K562 (cell line): ENCODE data around the gene C21orf58. TPM values are rescaled to one million over a fixed set of nuclear protein-coding genes. Genes with fewer than 3 reads are reported as not detected.
A peak's percentile ranks its signal among the peaks of the same experiment; 100 is the strongest.

Experiments
- CHD2 ChIP-seq: IDR thresholded peaks from 2 replicates; pipeline ENCODE4 v1.6.1; 2011; ENCODE audit warnings: low read depth, low read length
- ERF ChIP-seq: fragments of 450-650 bp; formaldehyde crosslinking; IDR thresholded peaks from 2 replicates; pipeline ENCODE4 v1.4.0; 2020; ENCODE audit warnings: mild to moderate bottlenecking, mixed read lengths
- ETS2 ChIP-seq: IDR thresholded peaks from 2 replicates; pipeline ENCODE4 v1.6.1; 2016; ENCODE audit warnings: borderline replicate concordance, missing genetic modification characterization, mild to moderate bottlenecking, moderate library complexity, missing compliant biosample characterization; ENCODE audit not compliant: poor library complexity, severe bottlenecking
- FOS ChIP-seq: IDR thresholded peaks from 3 replicates; pipeline ENCODE4 v1.6.1; 2011; ENCODE audit not compliant: insufficient read length; ENCODE audit errors: extremely low read depth
- FUS ChIP-seq: fragments of 200-400 bp; formaldehyde crosslinking; optimal IDR thresholded peaks from 2 replicates; pipeline ENCODE3; 2017; ENCODE audit warnings: low read depth, low read length
- HMBOX1 ChIP-seq: sonication (generic); IDR thresholded peaks from 2 replicates; pipeline ENCODE4 v1.6.1; 2016
- NFRKB ChIP-seq: fragments of 450-650 bp; IDR thresholded peaks from 2 replicates; pipeline ENCODE4 v1.6.1; 2016; ENCODE audit warnings: low read depth
- RAD21 ChIP-seq, 2 experiments: fragments of 250-450 bp in 1 of 2; fragments of 450-650 bp in 1 of 2; sonication (Bioruptor Pico) in 1 of 2; formaldehyde crosslinking in 1 of 2; IDR thresholded peaks in 1 of 2; conservative IDR thresholded peaks in 1 of 2; 2 replicates each; pipeline versions ENCODE4 v1.4.0 to v1.8.0; 2020 to 2022; ENCODE audit warnings: mild to moderate bottlenecking in 2 of 2, moderate library complexity in 1 of 2
- RBM25 ChIP-seq: fragments of 200-400 bp; formaldehyde crosslinking; IDR thresholded peaks from 2 replicates; pipeline ENCODE4 v1.6.1; 2018; ENCODE audit warnings: low read length, low read depth, moderate library complexity; ENCODE audit not compliant: severe bottlenecking
- RBM34 ChIP-seq: fragments of 200-400 bp; formaldehyde crosslinking; IDR thresholded peaks from 2 replicates; pipeline ENCODE4 v1.6.1; 2018; ENCODE audit warnings: low read length, borderline replicate concordance; ENCODE audit not compliant: insufficient read depth
- SRSF7 ChIP-seq: fragments of 200-400 bp; formaldehyde crosslinking; optimal IDR thresholded peaks from 2 replicates; pipeline ENCODE3; 2017; ENCODE audit warnings: mild to moderate bottlenecking, low read depth, low read length
- TAL1 ChIP-seq: fragments of 450-650 bp; IDR thresholded peaks from 2 replicates; pipeline ENCODE4 v1.6.1; 2016; ENCODE audit warnings: mild to moderate bottlenecking
- TOE1 ChIP-seq, 2 experiments: fragments of 450-650 bp in 1 of 2; sonication (generic) in 1 of 2; formaldehyde crosslinking in 1 of 2; IDR thresholded peaks; 2 replicates each; pipeline versions ENCODE4 v1.7.1 to v1.8.0; 2016 to 2022; ENCODE audit warnings: borderline replicate concordance in 2 of 2, mild to moderate bottlenecking in 2 of 2, antibody characterized with exemption in 1 of 2, inconsistent platforms in 1 of 2, low read depth in 1 of 2, missing genetic modification reagents in 1 of 2, moderate library complexity in 1 of 2
- XRCC3 ChIP-seq: fragments of 450-650 bp; IDR thresholded peaks from 2 replicates; pipeline ENCODE4 v1.6.1; 2017; ENCODE audit warnings: mild to moderate bottlenecking, moderate library complexity
- ZBTB33 ChIP-seq: sonication (generic); formaldehyde crosslinking; IDR thresholded peaks from 2 replicates; pipeline ENCODE4 v1.8.1; 2023; ENCODE audit warnings: mild to moderate bottlenecking, missing genetic modification reagents
- ZBTB9 ChIP-seq: fragments of 450-650 bp; formaldehyde crosslinking; IDR thresholded peaks from 2 replicates; pipeline ENCODE4 v1.4.0; 2020; ENCODE audit warnings: mild to moderate bottlenecking, moderate library complexity
- ZEB2 ChIP-seq: fragments of 450-650 bp; IDR thresholded peaks from 2 replicates; pipeline ENCODE4 v1.6.1; 2016
- ZNF274 ChIP-seq: IDR thresholded peaks from 2 replicates; pipeline ENCODE4 v1.6.1; 2011; ENCODE audit warnings: low read depth, mild to moderate bottlenecking, low read length, moderate library complexity, borderline replicate concordance
- ZNF717 ChIP-seq: fragments of 250-450 bp; sonication (Bioruptor Pico); IDR thresholded peaks from 2 replicates; pipeline ENCODE4 v1.5.0; 2021
- polyA plus RNA-seq, 8 experiments: library from polyadenylated mRNA; depleted of rRNA in 4 of 8; stranded (reverse) in 5 of 8; unstranded in 3 of 8; fragments of >200 nt; fragmentation: Nextera tagmentation in 2 of 8; fragmentation: Illumina TruSeq in 1 of 8; extraction: Ambion mirVana in 2 of 8; extraction: Trizol in 1 of 8; gene quantifications; 2 replicates each; pipeline versions ENCODE4 v1.2.1 to v1.2.3, GENCODE V29; 2011 to 2014; ENCODE audit warnings: inconsistent platforms in 1 of 8, missing spikeins in 1 of 8
- total RNA-seq, 7 experiments: library from RNA; depleted of rRNA in 6 of 7; stranded (reverse); fragments of >200 nt in 6 of 7; fragmentation: Illumina TruSeq in 2 of 7; extraction: Trizol in 2 of 7; gene quantifications; 2 replicates each; pipeline versions ENCODE4 v1.2.1 to v1.2.3, GENCODE V29; 2011 to 2021; ENCODE audit warnings: low replicate concordance in 1 of 7
- TF ChIP-seq, protein P1 (sequence below): fragments of 450-650 bp; IDR thresholded peaks from 2 replicates; pipeline ENCODE4 v1.6.1; 2016; ENCODE audit warnings: mild to moderate bottlenecking
- TF ChIP-seq, protein P2 (sequence below): fragments of 450-650 bp; IDR thresholded peaks from 2 replicates; pipeline ENCODE4 v1.6.1; 2016; ENCODE audit warnings: missing biosample characterization, missing genetic modification characterization

The C21orf58 gene
- total and polyA plus RNA-seq, 9 of the 15 experiments (the other 6 are each of a cell fraction or from before 2014, with no cell fraction given) = 1.2 to 30.5 (median 12.4) TPM

- TF ChIP-seq RBM34 (no peak), TAL1 (no peak), NFRKB (no peak), ZNF717 (CRISPR knock-in tag) (no peak), RBM25 (no peak), RAD21 (CRISPR knock-in tag; conservative IDR thresholded peaks at IDR 0.05 in 1 of 2, IDR thresholded peaks at IDR 0.05 in 1 of 2) (peak in 1 of 2 experiments; percentile 19; a peak in 1 of 4 replicates), ZBTB33 (CRISPR knock-in tag) (no peak), ETS2 (tag) (no peak), SRSF7 (no peak), ERF (no peak), FUS (no peak), ZBTB9 (CRISPR knock-in tag) (no peak), FOS (no peak), CHD2 (no peak), HMBOX1 (no peak), XRCC3 (no peak), ZNF274 (no peak), TOE1 (IDR thresholded peaks at IDR 0.05; ENCODE audit: borderline replicate concordance) (0 out of 2 replicates have a peak, but pooled peaks have one; percentile 31), TOE1 (CRISPR knock-in tag; IDR thresholded peaks at IDR 0.05; ENCODE audit: borderline replicate concordance, low read depth) (no peak), ZEB2 (peak; percentile 79)
- TF ChIP-seq, protein P1, sequence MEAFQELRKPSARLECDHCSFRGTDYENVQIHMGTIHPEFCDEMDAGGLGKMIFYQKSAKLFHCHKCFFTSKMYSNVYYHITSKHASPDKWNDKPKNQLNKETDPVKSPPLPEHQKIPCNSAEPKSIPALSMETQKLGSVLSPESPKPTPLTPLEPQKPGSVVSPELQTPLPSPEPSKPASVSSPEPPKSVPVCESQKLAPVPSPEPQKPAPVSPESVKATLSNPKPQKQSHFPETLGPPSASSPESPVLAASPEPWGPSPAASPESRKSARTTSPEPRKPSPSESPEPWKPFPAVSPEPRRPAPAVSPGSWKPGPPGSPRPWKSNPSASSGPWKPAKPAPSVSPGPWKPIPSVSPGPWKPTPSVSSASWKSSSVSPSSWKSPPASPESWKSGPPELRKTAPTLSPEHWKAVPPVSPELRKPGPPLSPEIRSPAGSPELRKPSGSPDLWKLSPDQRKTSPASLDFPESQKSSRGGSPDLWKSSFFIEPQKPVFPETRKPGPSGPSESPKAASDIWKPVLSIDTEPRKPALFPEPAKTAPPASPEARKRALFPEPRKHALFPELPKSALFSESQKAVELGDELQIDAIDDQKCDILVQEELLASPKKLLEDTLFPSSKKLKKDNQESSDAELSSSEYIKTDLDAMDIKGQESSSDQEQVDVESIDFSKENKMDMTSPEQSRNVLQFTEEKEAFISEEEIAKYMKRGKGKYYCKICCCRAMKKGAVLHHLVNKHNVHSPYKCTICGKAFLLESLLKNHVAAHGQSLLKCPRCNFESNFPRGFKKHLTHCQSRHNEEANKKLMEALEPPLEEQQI = no peak
- TF ChIP-seq, protein P2, sequence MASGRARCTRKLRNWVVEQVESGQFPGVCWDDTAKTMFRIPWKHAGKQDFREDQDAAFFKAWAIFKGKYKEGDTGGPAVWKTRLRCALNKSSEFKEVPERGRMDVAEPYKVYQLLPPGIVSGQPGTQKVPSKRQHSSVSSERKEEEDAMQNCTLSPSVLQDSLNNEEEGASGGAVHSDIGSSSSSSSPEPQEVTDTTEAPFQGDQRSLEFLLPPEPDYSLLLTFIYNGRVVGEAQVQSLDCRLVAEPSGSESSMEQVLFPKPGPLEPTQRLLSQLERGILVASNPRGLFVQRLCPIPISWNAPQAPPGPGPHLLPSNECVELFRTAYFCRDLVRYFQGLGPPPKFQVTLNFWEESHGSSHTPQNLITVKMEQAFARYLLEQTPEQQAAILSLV (tag) = no peak
Observed at GRCh38 chr21:46326110-46326703, 2.5 kb upstream of the C21orf58 start (continued).
